GM21723 (cell line): ENCODE measurements around the gene ZSCAN25.
"Not testable (repeated sequence)": the region's sequence is repeated elsewhere in the genome, so short reads cannot be mapped to it uniquely, and the experiment has no call there.

Source experiments
- ATAC-seq: cut with Tn5 transposase; IDR thresholded peaks from one replicate; pipeline ENCODE4 v1.9.1; 2021; ENCODE audit warnings: mild to moderate bottlenecking, moderate library complexity; ENCODE audit not compliant: unreplicated experiment

Gene ZSCAN25

DNA sequence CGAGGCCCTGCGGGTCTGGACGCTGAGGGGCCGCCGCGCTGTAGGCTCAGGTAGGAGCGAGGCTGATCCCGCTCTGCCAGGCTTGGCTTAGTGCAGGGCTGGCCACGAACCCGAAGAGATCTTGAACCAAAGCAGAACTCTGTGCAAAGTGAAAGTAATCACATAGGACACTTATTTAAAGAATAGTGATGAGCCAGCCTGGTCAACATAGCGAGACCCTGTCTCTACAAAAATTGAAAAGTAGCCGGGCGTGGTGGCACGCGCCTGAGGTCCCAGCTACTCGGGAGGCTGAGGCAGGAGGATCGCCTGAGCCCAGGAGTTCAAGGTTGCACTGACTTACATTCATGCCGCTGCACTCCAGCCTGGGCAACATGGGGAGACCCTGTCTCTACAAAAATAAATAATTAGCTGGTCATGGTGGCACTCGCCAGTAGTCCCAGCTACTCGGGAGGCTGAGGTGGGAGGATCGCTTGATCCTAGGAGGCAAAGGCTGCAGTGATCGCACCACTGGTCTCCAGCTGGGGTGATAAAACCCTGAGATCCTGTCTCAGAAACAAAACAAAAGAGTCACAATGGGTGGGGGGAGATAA is 541 bp downstream of the ZSCAN25 start:
- no peak for ATAC-seq

DNA sequence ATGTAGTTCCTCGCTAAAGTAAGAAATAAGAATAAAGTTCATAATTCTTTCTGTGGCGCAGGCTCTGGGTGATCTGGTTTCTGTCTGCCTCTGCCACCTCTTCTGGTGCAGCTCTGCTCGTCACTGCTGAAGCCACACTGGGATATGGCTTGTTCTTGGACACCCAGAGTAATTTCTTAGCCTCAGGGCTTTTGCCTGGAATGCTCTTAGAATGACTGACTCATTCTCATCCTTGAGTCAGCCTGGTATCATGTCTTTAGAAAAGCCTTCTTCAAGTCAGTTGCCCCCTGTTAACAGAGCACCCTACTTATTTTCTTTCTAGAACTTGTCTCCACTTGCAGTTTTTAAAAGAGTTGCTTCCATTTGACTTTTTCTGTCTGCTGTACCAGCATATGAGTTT is 2.0 kb downstream of the ZSCAN25 start:
- no peak for ATAC-seq

DNA sequence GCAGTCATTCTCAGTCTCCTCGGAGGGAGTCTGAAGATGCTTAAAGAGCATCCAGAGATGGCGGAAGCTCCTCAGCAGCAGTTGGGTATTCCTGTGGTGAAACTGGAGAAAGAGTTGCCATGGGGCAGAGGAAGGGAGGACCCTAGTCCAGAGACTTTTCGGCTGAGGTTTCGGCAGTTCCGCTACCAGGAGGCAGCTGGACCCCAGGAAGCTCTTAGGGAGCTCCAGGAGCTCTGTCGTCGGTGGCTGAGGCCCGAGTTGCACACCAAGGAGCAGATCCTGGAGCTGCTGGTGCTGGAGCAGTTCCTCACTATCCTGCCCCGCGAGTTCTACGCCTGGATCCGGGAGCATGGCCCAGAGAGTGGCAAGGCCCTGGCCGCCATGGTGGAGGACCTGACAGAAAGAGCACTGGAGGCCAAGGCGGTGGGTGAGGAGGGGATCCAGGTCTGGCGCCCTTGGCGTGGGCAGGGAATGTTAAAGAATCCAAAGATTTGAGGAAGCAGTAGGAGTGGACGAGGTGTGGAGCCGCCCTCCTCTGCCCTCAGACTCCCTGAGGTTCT is 2.9 kb downstream of the ZSCAN25 start:
- no peak for ATAC-seq

DNA sequence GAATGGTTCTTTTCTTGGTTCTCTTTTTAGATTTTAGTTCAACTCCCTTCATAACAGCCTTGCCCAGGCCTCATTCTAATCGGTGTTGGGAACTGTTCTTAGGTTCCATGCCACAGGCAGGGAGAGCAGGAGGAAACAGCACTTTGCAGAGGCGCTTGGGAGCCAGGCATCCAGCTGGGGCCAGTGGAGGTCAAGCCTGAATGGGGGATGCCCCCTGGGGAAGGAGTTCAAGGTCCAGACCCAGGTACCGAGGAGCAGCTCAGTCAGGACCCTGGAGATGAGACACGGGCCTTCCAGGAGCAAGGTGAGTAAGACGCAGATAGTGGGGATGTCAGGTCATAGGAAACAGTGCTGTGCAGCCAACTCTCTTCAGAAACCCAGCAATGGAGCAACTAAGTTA is 4.5 kb downstream of the ZSCAN25 start:
- no peak for ATAC-seq

DNA sequence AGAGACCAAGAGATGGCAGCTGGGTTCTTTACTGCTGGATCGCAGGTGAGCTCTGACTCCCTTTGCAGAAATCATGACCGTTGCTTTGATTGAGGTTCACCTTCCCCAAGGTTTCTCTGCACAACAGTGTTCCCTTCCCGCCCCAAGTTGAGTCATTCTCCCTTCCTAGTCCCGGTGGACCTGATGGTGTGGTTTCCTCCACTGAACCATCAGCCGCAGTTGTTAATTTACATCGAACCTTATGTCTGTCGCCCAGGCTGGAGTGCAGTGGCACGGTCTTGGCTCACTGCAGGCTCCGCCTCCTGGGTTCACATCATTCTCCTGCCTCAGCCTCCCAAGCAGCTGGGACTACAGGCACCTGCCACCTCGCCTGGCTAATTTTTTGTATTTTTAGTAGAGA is 5.8 kb downstream of the ZSCAN25 start:
- no peak for ATAC-seq

DNA sequence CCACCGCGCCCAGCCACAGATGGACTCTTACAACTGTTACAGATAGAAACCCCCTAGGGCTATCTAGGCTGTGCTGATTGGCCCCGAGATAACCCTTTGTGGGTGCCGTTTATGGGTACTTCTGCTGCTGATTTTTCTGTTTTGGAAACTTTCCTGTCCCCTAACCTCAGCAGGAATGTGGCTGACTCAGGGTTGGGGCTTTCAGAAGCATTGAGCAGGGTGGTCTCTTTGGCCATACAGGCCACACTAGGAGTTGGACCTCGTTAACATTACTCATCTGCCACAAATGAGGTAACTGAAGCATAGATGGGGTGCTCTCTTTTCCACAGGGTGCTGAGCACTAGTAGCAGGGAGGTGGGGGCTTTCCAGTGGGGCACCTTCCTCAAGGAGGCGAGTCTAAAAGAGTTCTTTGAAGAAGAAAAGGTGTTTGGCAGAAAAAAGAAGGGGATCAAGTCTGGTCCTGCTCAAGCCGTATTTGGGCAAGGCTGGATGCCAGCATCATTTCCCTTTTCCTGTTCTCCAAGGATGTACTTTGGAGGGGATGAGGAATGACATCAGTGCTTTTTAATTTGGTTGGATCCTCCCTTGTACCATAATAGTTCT is 6.4 kb downstream of the ZSCAN25 start:
- no peak for ATAC-seq

DNA sequence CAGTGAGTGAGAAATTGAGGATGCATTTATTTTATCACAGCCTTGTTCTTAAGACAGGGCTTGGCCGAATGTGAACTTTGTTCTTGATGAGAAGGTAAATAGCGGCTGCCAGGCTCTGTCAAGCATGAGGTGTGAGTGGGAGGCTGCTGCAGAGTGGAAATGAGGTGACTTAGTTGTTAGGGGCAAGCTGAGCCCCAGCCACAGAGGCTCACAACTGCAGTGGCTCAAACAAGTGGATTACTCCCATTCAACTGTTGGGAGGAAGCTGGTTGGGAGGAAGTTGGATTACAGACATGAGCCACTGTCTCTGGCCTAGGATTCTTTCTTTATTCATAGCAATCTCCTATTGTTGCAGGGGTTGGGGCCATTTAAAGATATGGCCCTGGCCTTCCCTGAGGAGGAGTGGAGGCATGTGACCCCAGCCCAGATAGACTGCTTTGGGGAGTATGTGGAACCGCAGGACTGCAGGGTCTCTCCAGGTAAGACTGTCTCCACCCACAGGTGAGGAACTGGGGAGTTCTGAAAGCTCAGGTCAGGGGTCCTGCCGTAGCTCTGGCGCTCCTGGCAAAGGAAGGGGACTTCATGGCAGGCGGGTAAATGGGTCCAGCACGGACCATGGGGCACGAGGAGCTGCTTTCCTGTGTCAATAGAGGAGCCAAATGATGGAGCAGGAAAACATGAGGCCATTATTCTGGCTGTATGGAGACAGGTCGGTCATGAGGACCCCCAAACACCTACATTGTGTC is 7.1 kb downstream of the ZSCAN25 start:
- ATAC-seq, result no peak

DNA sequence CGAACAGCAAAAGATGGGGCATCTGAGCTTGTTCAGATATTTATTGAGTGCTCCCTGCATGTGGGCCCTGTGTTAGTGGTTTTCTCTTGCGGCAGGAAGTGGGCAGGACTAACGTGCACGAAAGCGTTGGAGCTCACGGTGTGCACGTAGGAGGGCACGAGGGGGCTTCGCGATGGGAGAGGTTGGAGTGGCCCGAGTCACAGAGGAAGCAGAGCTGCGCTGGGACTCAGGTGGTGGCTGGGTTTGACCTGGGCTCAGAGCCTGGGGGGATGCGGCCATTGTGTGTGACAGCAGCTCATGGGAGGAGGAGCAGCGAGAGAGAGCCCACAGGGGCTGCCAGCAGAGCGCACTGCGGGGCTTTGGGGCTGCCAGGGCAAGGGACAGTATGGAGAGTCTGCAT is 7.7 kb downstream of the ZSCAN25 start:
- ATAC-seq, result no peak

DNA sequence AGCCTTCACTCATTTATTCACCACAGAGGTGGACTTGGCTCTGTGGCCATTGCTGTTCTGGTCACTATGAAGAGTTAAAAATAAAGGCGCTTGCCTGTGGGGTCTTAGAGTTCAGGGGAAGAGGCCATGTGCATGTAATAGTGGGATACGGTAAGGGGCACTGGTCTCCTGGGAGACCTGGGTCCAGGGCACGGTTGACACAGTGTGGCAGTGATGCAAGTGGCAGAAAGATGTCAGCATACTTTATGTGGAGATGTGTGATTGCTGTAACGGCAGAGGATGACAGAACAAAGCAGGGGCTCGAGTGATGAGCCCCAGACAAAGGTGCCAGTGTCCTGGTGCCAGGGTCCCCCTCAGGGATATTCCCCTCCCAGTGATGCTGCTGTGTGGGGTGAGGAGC is 8.6 kb downstream of the ZSCAN25 start:
- no peak for ATAC-seq

DNA sequence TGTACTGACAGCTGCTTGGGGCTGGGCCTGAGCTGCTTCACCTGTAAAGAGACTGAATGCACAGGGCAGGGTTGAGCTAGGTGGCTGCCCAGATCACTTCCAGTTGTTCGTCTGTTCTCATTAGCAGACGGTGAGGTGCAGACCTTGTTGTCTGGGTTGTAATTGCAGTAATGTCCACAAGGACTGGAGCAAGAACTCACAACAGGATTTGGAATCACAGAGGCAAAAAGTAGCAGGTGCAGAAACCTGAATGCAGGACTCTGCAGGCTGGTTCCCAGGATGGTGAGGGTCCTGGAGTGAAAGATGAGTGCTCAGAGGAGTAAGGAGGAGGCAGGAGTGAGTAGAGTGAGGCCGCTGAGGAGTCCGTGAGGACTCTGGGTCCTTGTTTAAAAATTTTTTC is 9.2 kb downstream of the ZSCAN25 start:
- no peak for ATAC-seq

DNA sequence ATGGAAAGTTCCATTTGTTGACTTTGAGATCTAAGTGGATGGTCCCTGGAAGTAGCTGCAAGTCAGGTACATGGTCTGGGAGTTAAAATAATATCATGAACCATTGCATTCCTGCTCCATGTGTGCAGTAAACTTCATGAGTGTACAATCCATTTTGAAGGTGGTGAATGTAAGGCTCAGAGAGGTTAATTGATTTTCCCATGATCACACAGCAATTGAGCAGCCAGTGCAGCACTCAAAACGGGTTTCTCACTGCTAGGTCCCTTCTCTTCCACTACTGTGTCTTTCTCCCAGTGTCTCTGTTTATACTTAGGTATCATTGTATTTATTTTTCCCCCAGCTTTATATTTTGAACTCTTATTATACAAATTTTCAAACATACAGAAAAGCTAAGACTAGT is 9.9 kb downstream of the ZSCAN25 start:
- ATAC-seq, result no peak

DNA sequence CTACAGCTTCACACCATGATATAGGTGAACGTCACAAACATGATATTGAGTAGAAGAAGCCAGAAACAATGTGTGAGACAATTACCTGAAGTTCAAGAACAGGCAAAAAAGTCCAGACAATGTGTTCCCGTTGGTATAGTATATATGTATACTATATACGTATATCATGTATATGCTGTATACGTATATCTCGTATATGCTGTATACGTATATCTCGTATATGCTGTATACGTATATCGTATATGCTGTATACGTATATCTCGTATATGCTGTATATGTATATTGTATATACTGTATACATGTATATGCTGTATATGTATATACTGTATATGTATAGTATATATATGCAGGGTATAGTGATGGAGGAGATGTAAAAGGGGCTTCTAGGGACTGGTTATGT is 10.8 kb downstream of the ZSCAN25 start:
- no peak for ATAC-seq

DNA sequence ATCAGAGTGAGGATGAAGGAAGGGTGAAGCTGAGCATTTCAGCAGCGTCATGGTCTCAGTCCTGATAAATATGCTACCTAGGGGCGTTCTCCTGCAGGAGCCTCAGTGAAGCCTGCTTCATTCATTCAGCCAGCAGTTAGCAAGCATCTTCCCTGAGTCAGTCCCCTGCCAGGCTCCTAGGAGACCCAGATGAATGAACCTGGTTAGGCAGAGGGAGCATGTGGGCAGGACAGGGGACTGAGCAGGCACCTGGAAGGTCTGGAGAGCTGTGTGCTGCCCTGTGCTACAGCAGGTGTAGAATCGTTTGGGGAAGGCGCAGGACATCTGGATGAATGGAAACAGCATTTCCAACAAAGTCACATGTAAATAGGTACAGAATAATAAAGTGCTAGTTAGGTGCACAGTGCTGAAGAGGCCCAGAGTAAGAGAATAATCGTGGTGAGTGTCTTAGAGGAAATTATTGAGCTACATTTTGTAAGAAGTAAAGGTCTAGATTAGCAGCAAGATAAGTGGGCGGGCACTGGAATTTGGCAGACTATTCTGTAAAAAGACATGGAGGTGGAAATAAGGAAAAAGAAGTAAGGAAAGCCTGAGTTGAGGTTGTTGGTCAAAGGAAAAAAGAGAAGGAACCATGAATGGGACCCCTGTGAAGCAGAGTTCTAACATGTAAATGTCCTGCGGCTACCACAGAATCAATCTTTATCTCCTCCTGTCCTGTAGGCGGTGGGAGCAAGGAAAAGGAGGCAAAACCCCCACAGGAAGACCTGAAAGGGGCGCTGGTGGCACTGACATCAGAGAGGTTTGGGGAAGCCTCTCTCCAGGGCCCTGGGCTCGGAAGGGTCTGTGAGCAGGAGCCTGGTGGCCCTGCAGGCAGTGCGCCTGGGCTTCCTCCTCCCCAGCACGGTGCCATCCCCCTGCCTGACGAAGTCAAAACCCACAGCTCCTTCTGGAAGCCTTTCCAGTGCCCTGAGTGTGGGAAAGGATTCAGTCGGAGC is 12.0 kb downstream of the ZSCAN25 start:
- no peak for ATAC-seq

DNA sequence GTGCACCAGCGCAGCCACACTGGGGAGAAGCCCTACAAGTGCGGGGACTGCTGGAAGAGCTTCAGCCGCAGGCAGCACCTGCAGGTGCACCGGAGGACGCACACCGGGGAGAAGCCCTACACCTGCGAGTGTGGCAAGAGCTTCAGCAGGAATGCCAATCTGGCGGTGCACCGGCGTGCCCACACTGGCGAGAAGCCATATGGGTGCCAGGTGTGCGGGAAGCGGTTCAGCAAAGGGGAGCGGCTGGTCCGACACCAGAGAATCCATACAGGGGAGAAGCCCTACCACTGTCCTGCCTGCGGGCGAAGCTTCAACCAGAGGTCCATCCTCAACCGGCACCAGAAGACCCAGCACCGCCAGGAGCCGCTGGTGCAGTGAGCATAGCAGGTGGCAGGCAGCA is 12.9 kb downstream of the ZSCAN25 start:
- no peak for ATAC-seq

DNA sequence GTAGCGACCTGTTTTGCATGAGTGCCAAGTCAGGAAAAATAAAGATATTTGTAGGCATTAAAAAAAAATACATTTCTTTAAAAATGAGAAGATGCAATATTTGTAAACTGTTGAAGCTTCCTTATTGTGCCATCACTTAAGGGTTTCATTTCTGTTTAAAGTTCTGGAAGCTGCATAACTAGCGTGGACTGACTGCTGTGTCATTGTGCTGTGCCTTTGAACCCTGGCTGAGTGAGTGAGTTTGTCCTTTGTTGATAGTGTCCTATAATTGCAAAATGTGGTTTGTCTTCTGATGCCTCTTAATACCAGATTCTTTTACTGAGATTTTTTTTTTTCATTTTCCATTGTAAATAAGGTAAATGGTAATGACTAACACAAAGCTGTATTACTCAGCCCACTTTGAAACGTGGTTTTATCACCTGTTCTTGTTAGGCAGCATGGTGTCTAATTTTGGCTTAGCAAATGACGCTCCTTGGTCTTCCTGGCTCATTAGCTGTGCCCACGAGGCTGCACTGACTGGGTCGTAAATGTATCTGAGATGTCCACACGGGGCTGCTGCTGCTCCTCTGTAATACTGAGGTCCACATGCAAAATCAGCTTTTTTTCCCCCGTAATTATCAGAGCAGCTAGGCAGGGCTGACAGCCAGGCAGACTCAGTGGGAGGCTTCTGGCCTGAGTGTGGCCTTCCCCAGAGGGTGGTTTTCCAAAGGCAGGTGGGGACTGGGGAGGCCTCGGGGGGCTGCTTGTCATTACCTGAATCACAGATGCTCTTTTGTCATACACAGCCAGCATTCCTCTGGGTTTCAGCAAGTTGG is 14.8 kb downstream of the ZSCAN25 start:
- no peak for ATAC-seq

DNA sequence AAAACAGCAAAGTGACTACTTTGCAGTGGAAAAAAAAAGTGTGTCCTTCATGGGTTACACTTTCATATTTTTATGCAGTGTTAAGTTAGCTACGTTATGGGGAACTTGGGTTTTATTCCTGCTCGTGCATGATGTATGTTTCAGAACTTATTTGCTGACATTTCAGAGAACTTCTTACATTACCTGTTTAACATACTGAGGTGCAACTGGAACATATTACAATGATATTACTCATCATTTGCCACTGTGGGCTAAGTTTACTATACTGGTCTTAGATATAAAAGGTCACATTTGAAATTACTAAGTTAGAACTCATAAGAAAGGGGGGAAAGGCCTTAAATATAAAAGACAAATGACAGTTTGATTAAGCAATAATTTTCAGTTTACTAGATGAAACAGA is 20.7 kb downstream of the ZSCAN25 start:
- not testable (repeated sequence) for ATAC-seq

DNA sequence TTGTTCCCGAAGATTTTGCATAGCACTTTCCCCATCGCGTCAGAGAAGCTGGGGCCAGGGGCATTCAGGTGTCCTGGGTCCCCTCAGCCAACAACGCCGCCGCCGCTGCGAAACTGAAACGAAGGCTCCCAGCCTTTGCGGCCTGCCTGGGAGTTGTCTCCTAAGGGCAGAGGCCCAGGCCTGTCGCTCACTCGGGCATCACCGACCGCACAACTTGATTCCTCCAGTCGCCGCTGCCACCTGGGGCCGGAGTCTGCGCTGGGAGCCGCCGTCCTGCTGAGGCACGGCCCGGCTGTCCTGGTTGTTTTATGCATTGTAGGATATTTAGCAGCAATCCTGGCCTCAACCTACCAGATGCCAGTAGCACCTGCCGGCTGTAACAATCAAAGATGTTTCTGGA is 22.0 kb downstream of the ZSCAN25 start:
- ATAC-seq, result no peak

DNA sequence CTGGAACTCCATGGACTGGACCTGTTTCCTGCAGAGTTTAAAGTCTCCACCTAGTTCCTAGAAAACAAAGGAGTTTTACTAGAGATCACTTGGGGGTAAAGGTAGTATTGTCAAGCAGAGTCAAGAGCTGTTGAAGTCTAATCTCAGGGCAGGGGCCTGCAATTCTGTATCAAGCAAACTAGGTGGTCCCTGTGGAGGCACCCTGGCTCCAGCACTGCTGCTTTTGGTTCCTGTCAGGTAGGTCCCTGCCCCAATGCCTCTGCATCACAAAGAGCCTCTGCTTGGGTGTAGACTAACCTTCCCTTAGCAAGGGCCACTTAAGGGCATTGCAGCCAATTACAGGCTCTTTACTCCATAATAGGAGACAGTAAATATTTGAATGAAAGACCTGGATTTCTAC is 22.5 kb downstream of the ZSCAN25 start:
- ATAC-seq, result no peak

DNA sequence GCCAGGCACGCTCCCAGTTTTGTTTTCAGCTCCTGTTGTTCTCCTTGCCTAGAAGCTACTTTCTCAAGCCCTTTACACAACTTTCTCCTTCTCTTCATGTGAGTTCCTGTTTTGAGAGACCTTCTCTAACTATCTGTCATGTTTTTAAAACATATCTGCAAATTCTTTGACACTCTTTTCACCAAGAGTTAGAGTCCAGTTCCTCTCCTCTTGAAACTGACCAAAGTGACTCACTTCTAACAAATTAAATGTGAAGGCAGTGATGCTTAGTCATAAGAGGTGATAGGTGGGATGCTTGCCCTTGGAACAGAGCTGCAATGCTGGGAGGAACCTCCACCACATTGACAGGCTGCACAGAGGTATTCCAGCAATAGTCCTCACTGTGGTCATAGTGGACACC is 25.3 kb downstream of the ZSCAN25 start:
- ATAC-seq, result no peak

DNA sequence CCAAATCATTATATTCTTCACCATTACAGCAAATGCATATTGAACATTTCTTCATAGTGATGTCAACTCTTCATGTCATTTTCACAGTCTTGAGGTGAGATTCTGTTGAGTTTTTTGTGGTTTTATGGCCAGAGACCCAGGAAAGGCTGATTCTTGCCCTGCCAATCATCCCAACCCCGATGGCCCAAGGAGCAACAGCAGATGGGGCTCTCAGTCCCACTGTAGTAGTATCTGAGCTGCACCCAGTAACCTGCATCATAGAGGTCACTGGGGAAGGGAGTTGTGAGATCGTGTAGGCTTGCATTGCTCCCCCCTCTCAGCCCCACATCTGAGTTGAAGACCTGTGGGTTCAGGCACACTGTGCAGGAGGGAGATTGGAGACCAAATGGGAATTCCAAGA is 26.7 kb downstream of the ZSCAN25 start:
- no peak for ATAC-seq
